CD4-positive, alpha-beta T cell treated with Interleukin-6 at 100 ng/mL for 8 hours (primary cell): ENCODE measurements around the gene KLHL36.

Experiments
- DNase-seq: peaks from one replicate; pipeline ENCODE4 v3.0.0-alpha.2; 2020; ENCODE audit warnings: mixed read lengths, low spot score

Gene KLHL36

GRCh38 chr16:84648595-84649510 lies 542 bp downstream of the KLHL36 start:
- peak; percentile 24 for DNase-seq

DNA sequence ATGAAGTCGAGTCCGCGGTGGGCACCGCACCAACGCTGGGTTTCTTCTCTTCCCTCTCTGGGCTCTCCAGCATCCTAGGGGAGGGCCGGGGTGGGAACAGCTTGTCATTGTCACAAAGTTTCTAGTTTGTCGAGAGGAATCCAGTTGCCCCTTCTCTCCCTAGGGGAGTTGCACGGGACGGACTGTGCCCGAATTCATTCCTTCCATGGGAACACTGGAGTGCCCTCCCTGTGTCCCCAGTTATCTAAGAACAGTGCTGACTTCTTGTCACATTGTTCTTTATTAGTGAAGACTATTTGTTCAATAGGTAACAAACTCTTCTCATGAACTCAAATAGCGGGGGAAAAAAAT lies 1.2 kb downstream of the KLHL36 start:
- no peak for DNase-seq

GRCh38 chr16:84650062-84650991 lies 2.0 kb downstream of the KLHL36 start:
- no peak for DNase-seq

- peak; percentile 62 for DNase-seq
Measured at GRCh38 chr16:84652566-84652965, 4.3 kb downstream of the KLHL36 start.

GRCh38 chr16:84654238-84654637 lies 5.9 kb downstream of the KLHL36 start:
- DNase-seq, result no peak

GRCh38 chr16:84654998-84655397 lies 6.7 kb downstream of the KLHL36 start:
- no peak for DNase-seq

- no peak for DNase-seq
Measured at GRCh38 chr16:84656649-84657048, 8.3 kb downstream of the KLHL36 start.

DNA sequence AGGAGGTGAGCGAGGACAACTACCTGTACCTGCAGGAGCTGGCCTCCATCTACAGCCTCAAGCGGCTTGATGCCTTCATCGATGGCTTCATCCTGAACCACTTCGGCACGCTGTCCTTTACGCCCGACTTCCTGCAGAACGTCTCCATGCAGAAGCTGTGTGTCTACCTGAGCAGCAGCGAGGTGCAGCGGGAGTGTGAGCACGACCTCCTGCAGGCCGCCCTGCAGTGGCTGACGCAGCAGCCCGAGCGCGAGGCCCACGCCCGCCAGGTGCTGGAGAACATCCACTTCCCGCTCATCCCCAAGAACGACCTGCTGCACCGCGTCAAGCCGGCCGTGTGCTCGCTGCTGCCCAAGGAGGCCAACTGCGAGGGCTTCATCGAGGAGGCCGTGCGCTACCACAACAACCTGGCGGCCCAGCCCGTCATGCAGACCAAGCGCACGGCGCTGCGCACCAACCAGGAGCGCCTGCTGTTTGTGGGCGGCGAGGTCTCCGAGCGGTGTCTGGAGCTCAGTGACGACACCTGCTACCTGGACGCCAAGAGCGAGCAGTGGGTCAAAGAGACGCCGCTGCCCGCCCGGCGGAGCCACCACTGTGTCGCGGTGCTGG lies 9.0 kb downstream of the KLHL36 start:
- no peak for DNase-seq

GRCh38 chr16:84658690-84659089 lies 10.4 kb downstream of the KLHL36 start:
- no peak for DNase-seq

DNA sequence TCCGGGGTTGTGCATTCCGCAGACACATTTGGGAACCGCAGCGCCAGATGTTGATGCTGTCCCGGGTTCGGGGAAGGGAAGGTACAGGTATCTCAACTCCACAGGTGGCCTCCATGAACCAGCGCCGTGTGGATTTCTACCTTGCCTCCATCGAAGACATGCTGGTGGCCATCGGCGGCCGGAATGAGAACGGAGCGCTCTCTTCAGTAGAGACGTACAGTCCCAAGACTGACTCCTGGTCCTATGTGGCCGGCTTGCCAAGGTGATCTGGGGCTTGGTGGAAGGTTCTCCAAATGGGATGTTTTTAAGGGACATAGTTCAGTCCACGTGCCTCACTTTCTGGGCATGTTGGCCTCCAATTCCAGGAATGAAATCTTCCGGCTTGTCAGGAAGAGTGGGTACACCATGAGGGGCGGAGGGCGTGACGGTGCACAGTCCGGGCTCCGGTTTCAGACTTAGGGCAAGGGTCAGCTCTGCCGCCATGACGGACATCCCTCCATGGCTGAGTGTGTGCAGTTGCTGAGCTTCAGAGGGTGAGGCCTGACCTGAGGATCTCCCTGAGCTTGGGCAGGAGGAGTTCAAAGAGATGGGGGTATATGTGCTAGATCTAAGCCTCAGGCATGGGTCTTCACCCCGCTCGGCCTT lies 11.5 kb downstream of the KLHL36 start:
- no peak for DNase-seq

GRCh38 chr16:84660973-84661372 lies 12.7 kb downstream of the KLHL36 start:
- no peak for DNase-seq

DNA sequence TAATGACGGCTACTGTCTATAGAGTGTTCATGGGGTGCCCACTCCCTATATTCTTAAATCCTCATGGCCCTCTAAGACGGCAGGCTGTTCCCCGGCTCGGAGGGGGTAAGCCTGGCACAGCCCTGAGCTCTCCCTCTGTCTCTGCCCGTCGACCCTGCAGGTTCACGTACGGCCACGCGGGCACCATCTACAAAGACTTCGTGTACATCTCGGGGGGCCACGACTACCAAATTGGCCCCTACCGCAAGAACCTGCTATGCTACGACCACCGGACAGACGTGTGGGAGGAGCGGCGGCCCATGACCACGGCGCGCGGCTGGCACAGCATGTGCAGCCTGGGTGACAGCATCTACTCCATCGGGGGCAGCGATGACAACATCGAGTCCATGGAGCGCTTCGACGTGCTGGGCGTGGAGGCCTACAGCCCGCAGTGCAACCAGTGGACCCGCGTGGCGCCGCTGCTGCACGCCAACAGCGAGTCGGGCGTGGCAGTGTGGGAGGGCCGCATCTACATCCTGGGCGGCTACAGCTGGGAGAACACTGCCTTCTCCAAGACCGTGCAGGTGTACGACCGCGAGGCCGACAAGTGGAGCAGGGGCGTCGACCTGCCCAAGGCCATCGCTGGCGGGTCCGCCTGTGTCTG lies 13.2 kb downstream of the KLHL36 start:
- DNase-seq, result no peak

DNA sequence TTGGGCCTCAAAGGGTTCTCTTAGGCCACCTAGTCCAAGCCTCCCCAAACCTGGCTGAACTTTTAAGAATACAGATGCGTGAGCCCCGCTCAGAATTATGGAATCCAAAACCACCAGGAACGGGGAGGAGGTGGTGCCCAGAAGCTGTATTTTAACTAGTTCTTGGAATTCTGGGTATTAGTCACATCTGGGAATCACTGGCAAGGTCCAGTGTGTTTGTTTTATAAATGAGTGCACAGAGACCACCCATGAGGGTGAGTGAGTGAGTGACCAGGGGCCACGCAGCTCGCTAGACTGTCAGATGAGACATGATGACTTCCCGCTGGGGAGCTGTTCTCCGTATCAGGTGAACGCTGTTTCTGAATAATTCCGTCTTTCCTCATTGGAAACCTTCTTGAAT lies 14.2 kb downstream of the KLHL36 start:
- no peak for DNase-seq

DNA sequence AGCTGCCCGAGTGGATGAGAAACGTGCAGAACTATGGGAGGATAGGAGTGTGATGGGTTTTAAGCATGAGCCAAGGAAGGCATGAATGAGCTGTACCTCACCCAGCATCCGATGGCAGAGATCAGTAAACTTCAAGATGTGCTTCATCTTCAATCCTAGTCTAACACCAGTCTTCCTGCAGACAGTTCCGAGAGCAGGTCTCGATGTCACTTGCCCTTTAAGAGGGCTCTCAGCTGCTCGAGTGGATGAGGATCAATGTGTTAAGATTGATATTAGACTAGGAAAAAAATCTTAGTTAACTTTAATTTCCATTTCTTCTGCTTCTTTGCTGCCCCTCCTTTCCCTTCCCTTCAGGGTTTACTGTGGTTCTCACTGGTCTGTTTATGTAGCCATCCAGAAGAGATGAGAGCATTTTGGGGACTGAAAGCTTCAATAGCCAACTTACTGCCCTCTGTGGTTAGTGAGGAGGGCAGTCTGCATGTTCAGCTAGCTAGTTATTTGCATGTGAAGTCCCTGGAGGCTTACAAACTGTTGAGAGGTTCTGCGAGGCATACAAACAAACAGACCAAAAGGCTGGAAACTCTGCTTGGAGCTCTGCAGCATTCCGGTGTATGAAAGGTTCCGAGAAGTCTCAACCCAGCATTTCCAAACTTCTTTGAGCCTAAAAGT lies 15.3 kb downstream of the KLHL36 start:
- DNase-seq, result no peak

DNA sequence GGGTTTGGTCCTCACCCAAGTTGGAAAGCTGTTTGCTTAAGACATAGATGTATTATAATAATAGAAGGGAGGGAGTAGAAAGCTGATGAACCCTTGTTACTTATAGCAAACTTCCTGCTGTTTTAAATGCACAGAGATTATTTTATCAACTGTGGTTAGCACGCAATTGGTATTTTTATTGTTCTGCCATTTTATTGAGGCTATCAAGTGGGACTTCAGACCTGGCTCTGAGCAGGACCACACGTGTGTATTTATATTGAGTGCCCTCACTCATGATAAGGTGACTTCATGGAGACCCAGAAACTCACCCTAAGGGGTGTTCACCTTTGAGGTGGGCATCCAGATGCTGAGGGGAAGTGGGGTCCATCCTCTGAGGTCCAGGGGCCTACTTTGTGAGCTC lies 17.0 kb downstream of the KLHL36 start:
- no peak for DNase-seq

DNA sequence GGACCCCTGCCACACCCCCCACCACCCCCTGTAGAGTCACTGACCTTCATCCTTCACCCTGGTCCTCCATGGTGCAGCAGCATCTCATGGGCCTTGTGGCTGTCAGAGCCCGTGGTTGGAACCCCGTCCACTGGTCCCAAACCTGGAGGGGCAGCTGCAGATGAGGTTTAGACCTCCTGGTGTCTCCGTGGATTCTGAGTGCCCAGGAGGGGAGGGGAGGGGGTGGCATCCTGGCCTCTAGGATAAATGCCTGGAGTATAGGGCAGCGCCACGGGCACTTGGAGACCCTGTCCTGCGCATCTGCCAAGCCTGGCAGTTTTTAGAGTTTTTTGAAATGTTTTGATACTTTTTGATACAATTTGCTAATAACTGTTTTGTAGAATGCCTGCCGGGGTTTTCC lies 17.5 kb downstream of the KLHL36 start:
- no peak for DNase-seq

GRCh38 chr16:84667600-84668309 lies 19.4 kb downstream of the KLHL36 start:
- DNase-seq, result no peak

DNA sequence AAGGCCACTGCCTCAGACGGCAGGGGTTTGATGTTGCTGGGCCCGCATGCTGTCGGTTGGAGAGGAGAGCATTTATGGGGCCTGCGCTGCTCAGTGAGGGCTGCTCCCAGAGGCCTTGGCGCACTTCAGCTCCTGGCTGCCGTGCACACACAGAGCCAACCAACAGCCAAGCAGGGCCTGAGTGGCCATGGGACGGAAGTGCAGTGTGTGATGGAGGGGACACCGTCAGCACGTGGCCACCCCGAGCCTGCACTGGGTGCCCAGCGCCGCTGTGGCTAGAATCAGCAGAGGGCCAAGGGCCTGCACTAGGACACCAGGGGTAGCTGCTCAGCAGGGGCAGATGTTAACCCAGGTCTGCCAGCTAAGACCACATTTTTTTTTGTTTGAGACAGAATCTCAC lies 21.8 kb downstream of the KLHL36 start:
- DNase-seq, result no peak

DNA sequence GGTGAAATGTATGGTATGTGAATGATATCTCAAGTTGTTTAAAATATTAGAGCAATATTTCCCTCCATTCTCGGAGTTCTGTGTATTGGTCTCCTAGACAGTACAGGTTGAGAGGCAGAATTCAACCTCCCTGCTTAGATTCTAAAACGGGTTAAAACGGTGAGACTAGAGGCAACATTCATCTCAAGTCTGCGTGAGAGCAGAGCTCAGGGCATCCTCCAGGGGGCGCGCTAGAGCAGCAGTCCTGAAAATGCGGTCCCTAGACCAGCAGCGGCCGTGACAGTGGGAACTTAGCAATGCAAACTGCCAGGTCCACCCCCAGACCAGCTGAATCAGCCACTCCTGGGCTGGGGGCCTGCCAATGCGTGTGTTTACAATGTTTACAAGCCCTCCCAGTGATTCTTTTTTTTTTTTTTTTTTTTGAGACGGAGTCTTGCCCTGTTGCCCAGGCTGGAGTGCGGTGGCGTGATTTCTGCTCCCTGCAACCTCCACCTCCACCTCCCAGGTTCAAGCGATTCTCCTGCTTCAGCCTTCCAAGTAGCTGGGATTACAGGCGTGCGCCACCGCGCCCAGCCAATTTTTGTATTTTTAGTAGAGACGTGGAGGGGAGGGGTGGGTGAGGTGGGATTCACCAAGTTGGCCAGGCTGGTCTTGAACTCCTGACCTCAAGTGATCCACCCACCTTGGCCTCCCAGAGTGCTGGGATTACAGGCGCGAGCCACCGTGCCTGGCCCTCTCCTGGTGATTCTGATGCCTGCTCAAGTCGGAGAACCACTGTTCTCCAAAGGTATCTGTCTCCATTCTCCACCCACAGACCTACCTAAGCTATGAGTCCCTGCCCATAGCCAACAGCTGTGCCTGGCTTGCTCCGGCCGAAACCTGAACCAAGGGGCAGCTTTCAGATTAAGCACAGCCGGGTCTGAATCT lies 24.2 kb downstream of the KLHL36 start:
- DNase-seq, result peak; percentile 76
